Measurements from ENCODE around the gene ITPRID1.

ITPRID1 gene

DNA sequence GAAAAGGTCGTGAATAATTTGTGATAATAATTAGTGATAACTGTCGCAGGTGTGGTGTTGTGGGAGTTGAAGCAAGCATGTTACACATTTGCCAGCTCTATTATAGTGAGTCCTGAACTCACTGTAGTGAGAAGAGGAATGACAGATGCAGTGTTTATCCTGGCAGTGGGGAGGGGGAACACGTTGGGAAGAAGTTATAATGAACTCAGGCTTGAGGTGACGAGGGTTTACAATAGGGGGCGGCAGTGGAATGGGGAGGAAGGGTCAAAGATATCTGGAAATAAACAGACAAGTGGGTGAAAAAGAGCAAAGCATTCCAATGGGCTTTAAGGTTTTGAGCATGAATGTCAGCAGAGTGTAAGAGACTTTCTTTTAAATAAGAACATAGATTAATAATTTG is 49.6 kb downstream of the ITPRID1 start:
- TF ChIP-seq TRIM28 (IDR thresholded peaks at IDR 0.05; ENCODE audit: borderline replicate concordance, low read length) (no peak), ZBTB1 (tag by site-specific recombination; IDR thresholded peaks at IDR 0.05) (no peak), SALL2 (tag by site-specific recombination; IDR thresholded peaks at IDR 0.05; ENCODE audit: borderline replicate concordance) (no peak), ZNF202 (tag by site-specific recombination; IDR thresholded peaks at IDR 0.05; ENCODE audit: borderline replicate concordance) (no peak), ZNF514 (tag by site-specific recombination; IDR thresholded peaks at IDR 0.05) (no peak)
- ChIA-PET CTCF (no interaction called here), POLR2A (no interaction called here)
- Histone ChIP-seq H3K4me1 (ENCODE audit: control insufficient read depth, insufficient read depth, low read length) (no peaks in the 10 kb centered on the region), H3K9me3 (ENCODE audit: control insufficient read depth, insufficient read depth, low read depth, low read length) (no peaks in the 10 kb centered on the region), H3K36me3 (ENCODE audit: control insufficient read depth in 2 of 2, insufficient read depth in 1 of 2, low read length in 2 of 2) (no peaks in the 10 kb centered on the region), H3K27ac (ENCODE audit: extremely low read depth, low read depth, low read length) (no peak overlapping the region), H3K4me3 (ENCODE audit: low read depth, low read length) (no peak overlapping the region)

DNA sequence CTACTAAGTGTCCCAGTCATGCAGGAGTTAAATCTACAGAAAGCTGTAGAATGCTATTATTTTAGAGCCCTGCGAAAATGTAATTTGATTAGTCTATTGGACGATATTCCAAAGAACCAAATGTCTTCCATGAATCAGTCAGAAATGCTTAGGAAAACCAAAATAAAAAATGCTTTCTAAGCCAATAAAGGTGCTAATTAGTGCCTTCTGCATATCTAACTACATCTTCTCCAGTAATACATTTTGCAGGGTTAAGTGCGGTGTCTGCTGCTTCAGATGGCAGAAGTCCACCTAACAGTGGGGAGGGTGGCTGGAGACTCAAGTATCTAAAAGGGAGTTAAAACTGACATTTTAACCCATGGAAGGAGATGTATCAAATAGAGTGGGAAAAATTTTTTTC is 50.1 kb downstream of the ITPRID1 start:
- H3K27ac ChIP-seq (ENCODE audit: extremely low read depth, low read depth, low read length) = no peak overlapping the region
- ChIA-PET POLR2A (no interaction called here), CTCF (no interaction called here)
- no peaks in the 10 kb centered on the region for H3K4me1 ChIP-seq (ENCODE audit: control insufficient read depth, insufficient read depth, low read length)
- no peak overlapping the region for H3K4me3 ChIP-seq (ENCODE audit: low read depth, low read length)
- no peaks in the 10 kb centered on the region for H3K36me3 ChIP-seq (ENCODE audit: control insufficient read depth in 2 of 2, insufficient read depth in 1 of 2, low read length in 2 of 2)
- no peak for TF ChIP-seq GLIS1 (tag by site-specific recombination; IDR thresholded peaks at IDR 0.05)
- TF ChIP-seq ZNF449 (tag by site-specific recombination; IDR thresholded peaks at IDR 0.05) = no peak
- TF ChIP-seq ZNF571 (tag by site-specific recombination; IDR thresholded peaks at IDR 0.05) = no peak
- TF ChIP-seq ZEB2 (tag by site-specific recombination; IDR thresholded peaks at IDR 0.05) = no peak
- no peak for TF ChIP-seq ZNF549 (tag by site-specific recombination; IDR thresholded peaks at IDR 0.05)
- no peak for TF ChIP-seq ZNF169 (tag by site-specific recombination; IDR thresholded peaks at IDR 0.05)
- H3K9me3 ChIP-seq (ENCODE audit: control insufficient read depth, insufficient read depth, low read depth, low read length) = no peaks in the 10 kb centered on the region

- TF ChIP-seq ZFP41 (tag by site-specific recombination; IDR thresholded peaks at IDR 0.05; ENCODE audit: borderline replicate concordance) = no peak
- CTCF ChIA-PET = no interaction called here
- no peaks in the 10 kb centered on the region for H3K9me3 ChIP-seq (ENCODE audit: control insufficient read depth, insufficient read depth, low read depth, low read length)
- H3K36me3 ChIP-seq (ENCODE audit: control insufficient read depth in 2 of 2, insufficient read depth in 1 of 2, low read length in 2 of 2) = no peaks in the 10 kb centered on the region
- no peak overlapping the region for H3K4me3 ChIP-seq (ENCODE audit: low read depth, low read length)
- POLR2A ChIA-PET = no interaction called here
- no peaks in the 10 kb centered on the region for H3K4me1 ChIP-seq (ENCODE audit: control insufficient read depth, insufficient read depth, low read length)
- no peak overlapping the region for H3K27ac ChIP-seq (ENCODE audit: extremely low read depth, low read depth, low read length)
Measured at GRCh38 chr7:31564661-31565060, 50.8 kb downstream of the ITPRID1 start.

- no peaks in the 10 kb centered on the region for H3K4me1 ChIP-seq (ENCODE audit: control insufficient read depth, insufficient read depth, low read length)
- no peak overlapping the region for H3K27ac ChIP-seq (ENCODE audit: extremely low read depth, low read depth, low read length)
- no peak for TF ChIP-seq ZNF132 (tag by site-specific recombination; IDR thresholded peaks at IDR 0.05; ENCODE audit: borderline replicate concordance)
- no peak for TF ChIP-seq ZNF239 (tag by site-specific recombination; IDR thresholded peaks at IDR 0.05)
- no peak for TF ChIP-seq ZNF555 (tag by site-specific recombination; conservative IDR thresholded peaks at IDR 0.05)
- TF ChIP-seq SALL2 (tag by site-specific recombination; IDR thresholded peaks at IDR 0.05; ENCODE audit: borderline replicate concordance) = no peak
- no peak for TF ChIP-seq ZNF449 (tag by site-specific recombination; IDR thresholded peaks at IDR 0.05)
- no peak for TF ChIP-seq KLF9 (tag by site-specific recombination; IDR thresholded peaks at IDR 0.05; ENCODE audit: low read depth)
- no peak for TF ChIP-seq ZNF350 (tag by site-specific recombination; IDR thresholded peaks at IDR 0.05)
- no peak for TF ChIP-seq ZNF585B (tag by site-specific recombination; IDR thresholded peaks at IDR 0.05)
- TF ChIP-seq ZNF311 (tag by site-specific recombination; IDR thresholded peaks at IDR 0.05; ENCODE audit: borderline replicate concordance) = no peak
- TF ChIP-seq ZNF24 (tag by site-specific recombination; IDR thresholded peaks at IDR 0.05) = no peak
- TF ChIP-seq ZBTB1 (tag by site-specific recombination; IDR thresholded peaks at IDR 0.05) = no peak
- no peak for TF ChIP-seq ZNF768 (tag by site-specific recombination; IDR thresholded peaks at IDR 0.05)
- TF ChIP-seq, protein P1, sequence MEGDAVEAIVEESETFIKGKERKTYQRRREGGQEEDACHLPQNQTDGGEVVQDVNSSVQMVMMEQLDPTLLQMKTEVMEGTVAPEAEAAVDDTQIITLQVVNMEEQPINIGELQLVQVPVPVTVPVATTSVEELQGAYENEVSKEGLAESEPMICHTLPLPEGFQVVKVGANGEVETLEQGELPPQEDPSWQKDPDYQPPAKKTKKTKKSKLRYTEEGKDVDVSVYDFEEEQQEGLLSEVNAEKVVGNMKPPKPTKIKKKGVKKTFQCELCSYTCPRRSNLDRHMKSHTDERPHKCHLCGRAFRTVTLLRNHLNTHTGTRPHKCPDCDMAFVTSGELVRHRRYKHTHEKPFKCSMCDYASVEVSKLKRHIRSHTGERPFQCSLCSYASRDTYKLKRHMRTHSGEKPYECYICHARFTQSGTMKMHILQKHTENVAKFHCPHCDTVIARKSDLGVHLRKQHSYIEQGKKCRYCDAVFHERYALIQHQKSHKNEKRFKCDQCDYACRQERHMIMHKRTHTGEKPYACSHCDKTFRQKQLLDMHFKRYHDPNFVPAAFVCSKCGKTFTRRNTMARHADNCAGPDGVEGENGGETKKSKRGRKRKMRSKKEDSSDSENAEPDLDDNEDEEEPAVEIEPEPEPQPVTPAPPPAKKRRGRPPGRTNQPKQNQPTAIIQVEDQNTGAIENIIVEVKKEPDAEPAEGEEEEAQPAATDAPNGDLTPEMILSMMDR (tag by site-specific recombination; IDR thresholded peaks at IDR 0.05) = no peak
- H3K4me3 ChIP-seq (ENCODE audit: low read depth, low read length) = no peak overlapping the region
- H3K9me3 ChIP-seq (ENCODE audit: control insufficient read depth, insufficient read depth, low read depth, low read length) = no peaks in the 10 kb centered on the region
- no peaks in the 10 kb centered on the region for H3K36me3 ChIP-seq (ENCODE audit: control insufficient read depth in 2 of 2, insufficient read depth in 1 of 2, low read length in 2 of 2)
- ChIA-PET POLR2A (no interaction called here), CTCF (no interaction called here)
Measured at GRCh38 chr7:31569528-31569927, 55.6 kb downstream of the ITPRID1 start.

Measured in HEK293 (cell line).